MCF 10A (cell line): ENCODE measurements around the gene FANCD2OS. TPM values are rescaled to one million over a fixed set of nuclear protein-coding genes. Genes with fewer than 3 reads are reported as not detected.
"Not testable (repeated sequence)": the region's sequence is repeated elsewhere in the genome, so short reads cannot be mapped to it uniquely, and the experiment has no call there.

Source experiments
- BruUV-seq: library from RNA; stranded (reverse); fragments of 400-500 nt; replicated peaks from 2 replicates; lab custom pipeline; 2021; lab: Mats Ljungman, UMichigan
- CTCF ChIA-PET: fragments of 300-600 bp; sonication (Branson Sonifier 250); formaldehyde crosslinking; extraction: SDS; loops from one replicate; lab custom pipeline; 2021; ENCODE audit warnings: antibody characterized with exemption, inconsistent platforms; lab: Yijun Ruan, JAX
- POLR2A ChIA-PET: fragments of 300-600, 350-650 bp; sonication (Branson Sonifier 250); formaldehyde crosslinking; extraction: SDS; loops from one replicate; lab custom pipeline; 2020; ENCODE audit warnings: antibody characterized with exemption, inconsistent platforms; lab: Yijun Ruan, JAX
- DNase-seq: peaks from one replicate; pipeline ENCODE4 v3.0.0-alpha.2; 2018; ENCODE audit not compliant: unreplicated experiment
- H3K27ac Mint-ChIP-seq: one replicate; pipeline ENCODE4 v1.8.0; 2022; ENCODE audit warnings: mild to moderate bottlenecking, low read depth, mixed read lengths; ENCODE audit not compliant: unreplicated experiment
- H3K27me3 Mint-ChIP-seq: one replicate; pipeline ENCODE4 v1.8.0; 2022; ENCODE audit warnings: mixed read lengths; ENCODE audit not compliant: insufficient read depth, unreplicated experiment
- H3K36me3 Mint-ChIP-seq: one replicate; pipeline ENCODE4 v1.8.0; 2022; ENCODE audit warnings: mild to moderate bottlenecking, moderate library complexity, mixed read lengths; ENCODE audit not compliant: insufficient read depth, unreplicated experiment
- H3K4me1 Mint-ChIP-seq: one replicate; pipeline ENCODE4 v1.8.0; 2022; ENCODE audit warnings: mixed read lengths; ENCODE audit not compliant: insufficient read depth, unreplicated experiment
- H3K4me3 Mint-ChIP-seq: one replicate; pipeline ENCODE4 v1.8.0; 2022; ENCODE audit warnings: mild to moderate bottlenecking, moderate library complexity, mixed read lengths; ENCODE audit not compliant: unreplicated experiment
- H3K9me3 Mint-ChIP-seq: one replicate; pipeline ENCODE4 v1.8.0; 2022; ENCODE audit warnings: mixed read lengths; ENCODE audit not compliant: unreplicated experiment
- intact Hi-C: fragments of 100-400 bp; cut with micrococcal nuclease; formaldehyde crosslinking; loops from 2 replicates; pipeline ENCODE4 v1.14.1; 2022
- total RNA-seq: library from RNA; stranded (reverse); gene quantifications from 2 replicates; pipeline ENCODE4 v1.2.3, GENCODE V29; 2022
- TF ChIP-seq, protein P1 (sequence below): fragments of 200-600 bp; IDR thresholded peaks from one replicate; pipeline ENCODE4 v1.8.0; 2022; ENCODE audit warnings: antibody characterized with exemption, mild to moderate bottlenecking; ENCODE audit not compliant: unreplicated experiment

The FANCD2OS gene
- total RNA-seq, 1 experiment from 2014 or later = not detected

DNA sequence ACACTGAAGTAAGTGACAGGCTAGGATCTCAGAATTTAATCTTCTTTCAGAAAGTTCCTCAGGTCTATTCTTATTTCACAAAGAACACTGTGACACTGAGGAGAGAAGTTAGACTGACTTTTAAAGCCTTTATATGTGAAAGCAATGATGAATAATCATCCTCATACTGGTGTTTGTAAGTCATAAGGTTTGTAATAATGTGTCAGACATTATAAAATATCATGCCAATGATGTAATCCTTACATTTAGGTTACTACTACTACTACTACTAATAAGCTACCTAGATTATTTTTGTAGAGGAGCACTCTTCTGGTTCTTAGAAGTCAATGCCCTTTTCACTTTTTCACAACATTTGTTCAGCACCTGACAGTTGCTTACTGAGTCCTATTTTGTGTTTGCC, 33.4 kb downstream of the FANCD2OS start:
- H3K36me3 Mint-ChIP-seq = peaks cover 20% of the 10 kb centered on the region
- no peak overlapping the region for H3K27ac Mint-ChIP-seq
- intact Hi-C loops = no loop called here
- no peaks in the 10 kb centered on the region for H3K9me3 Mint-ChIP-seq
- H3K4me1 Mint-ChIP-seq = no peaks in the 10 kb centered on the region
- ChIA-PET POLR2A (interaction anchor here (0.6 to 1.1 kb wide), 2 partner anchors 13 to 84 kb away, joined by 3 to 4 read pairs; no protein-coding TSS in a partner anchor), CTCF (no interaction called here)
- no TSS peak for BruUV-seq
- no peak overlapping the region for H3K4me3 Mint-ChIP-seq
- DNase-seq = no peak
- no peaks in the 10 kb centered on the region for H3K27me3 Mint-ChIP-seq
- TF ChIP-seq, protein P1, sequence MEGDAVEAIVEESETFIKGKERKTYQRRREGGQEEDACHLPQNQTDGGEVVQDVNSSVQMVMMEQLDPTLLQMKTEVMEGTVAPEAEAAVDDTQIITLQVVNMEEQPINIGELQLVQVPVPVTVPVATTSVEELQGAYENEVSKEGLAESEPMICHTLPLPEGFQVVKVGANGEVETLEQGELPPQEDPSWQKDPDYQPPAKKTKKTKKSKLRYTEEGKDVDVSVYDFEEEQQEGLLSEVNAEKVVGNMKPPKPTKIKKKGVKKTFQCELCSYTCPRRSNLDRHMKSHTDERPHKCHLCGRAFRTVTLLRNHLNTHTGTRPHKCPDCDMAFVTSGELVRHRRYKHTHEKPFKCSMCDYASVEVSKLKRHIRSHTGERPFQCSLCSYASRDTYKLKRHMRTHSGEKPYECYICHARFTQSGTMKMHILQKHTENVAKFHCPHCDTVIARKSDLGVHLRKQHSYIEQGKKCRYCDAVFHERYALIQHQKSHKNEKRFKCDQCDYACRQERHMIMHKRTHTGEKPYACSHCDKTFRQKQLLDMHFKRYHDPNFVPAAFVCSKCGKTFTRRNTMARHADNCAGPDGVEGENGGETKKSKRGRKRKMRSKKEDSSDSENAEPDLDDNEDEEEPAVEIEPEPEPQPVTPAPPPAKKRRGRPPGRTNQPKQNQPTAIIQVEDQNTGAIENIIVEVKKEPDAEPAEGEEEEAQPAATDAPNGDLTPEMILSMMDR = no peak

DNA sequence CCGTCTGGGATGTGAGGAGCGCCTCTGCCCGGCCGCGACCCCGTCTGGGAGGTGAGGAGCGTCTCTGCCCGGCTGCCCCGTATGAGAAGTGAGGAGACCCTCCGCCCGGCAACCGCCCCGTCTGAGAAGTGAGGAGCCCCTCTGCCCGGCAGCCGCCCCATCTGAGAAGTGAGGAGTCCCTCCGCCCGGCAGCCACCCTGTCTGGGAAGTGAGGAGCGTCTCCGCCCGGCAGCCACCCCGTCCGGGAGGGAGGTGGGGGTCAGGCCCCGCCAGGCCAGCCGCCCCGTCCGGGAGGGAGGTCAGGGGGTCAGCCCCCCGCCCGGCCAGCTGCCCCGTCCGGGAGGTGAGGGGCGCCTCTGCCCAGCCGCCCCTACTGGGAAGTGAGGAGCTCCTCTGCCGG, 38.0 kb downstream of the FANCD2OS start:
- intact Hi-C loops, POLR2A ChIA-PET, H3K4me3 Mint-ChIP-seq, H3K27ac Mint-ChIP-seq, DNase-seq, BruUV-seq, H3K27me3 Mint-ChIP-seq, H3K4me1 Mint-ChIP-seq, CTCF ChIA-PET: not testable (repeated sequence)
- peaks cover 24% of the 10 kb centered on the region for H3K36me3 Mint-ChIP-seq
- H3K9me3 Mint-ChIP-seq = peaks cover 12% of the 10 kb centered on the region

DNA sequence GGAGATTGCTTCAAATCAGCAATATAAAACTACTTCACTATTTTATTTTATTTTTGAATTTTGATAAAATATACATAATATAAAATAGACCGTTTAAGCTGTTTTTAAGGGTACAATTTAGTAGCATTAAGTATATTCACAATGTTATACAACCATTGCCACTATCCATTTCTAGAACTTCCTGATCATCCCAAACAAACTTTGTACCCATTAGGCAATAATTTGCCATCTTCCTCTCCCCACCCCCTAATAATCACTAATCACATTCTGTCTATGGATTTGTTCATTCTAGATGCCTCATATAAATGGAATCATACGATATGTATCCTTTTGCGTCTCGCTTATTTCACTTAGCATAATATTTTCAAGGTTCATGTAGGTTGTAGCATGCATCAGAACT, 53.0 kb downstream of the FANCD2OS start:
- Mint-ChIP-seq H3K27ac (no peak overlapping the region), H3K4me3 (no peak overlapping the region), H3K4me1 (no peaks in the 10 kb centered on the region), H3K36me3 (peaks cover 8% of the 10 kb centered on the region), H3K27me3 (no peaks in the 10 kb centered on the region), H3K9me3 (no peaks in the 10 kb centered on the region)
- TF ChIP-seq, protein P1 = no peak
- ChIA-PET POLR2A (interaction anchor here (1.4 kb wide), 1 partner anchor 60 kb away, joined by 5 read pairs; the partner anchor contains the start of gene BRK1), CTCF (interaction anchor here (1.2 kb wide), 1 partner anchor 13 kb away, joined by 4 read pairs; no protein-coding TSS in a partner anchor)
- intact Hi-C loops = no loop called here
- DNase-seq = no peak
- BruUV-seq = no TSS peak

Other genes with a start within 250 kb of the FANCD2OS start
- gene CIDEC, start 228.0 kb downstream of the FANCD2OS start, total RNA-seq = not detected in 2 replicates
- 49.7 and 55.4 TPM in 2 replicates for gene JAGN1, start 217.6 kb downstream of the FANCD2OS start, total RNA-seq
- 5.0 and 5.5 TPM in 2 replicates for gene IL17RE, start 205.4 kb downstream of the FANCD2OS start, total RNA-seq
- 25.7 and 30.1 TPM in 2 replicates for gene IL17RC, start 191.2 kb downstream of the FANCD2OS start, total RNA-seq
- 13.4 and 19.9 TPM in 2 replicates for gene CRELD1, start 174.4 kb downstream of the FANCD2OS start, total RNA-seq
- 0.83 and 1.3 TPM in 2 replicates for gene PRRT3, start 155.8 kb downstream of the FANCD2OS start, total RNA-seq
- gene EMC3, start 121.4 kb downstream of the FANCD2OS start, total RNA-seq = 55.4 and 59.1 TPM in 2 replicates
- 14.6 and 24.6 TPM in 2 replicates for gene FANCD2, start 81.8 kb downstream of the FANCD2OS start, total RNA-seq
- 78.5 and 82.5 TPM in 2 replicates for gene BRK1, start 7.4 kb upstream of the FANCD2OS start, total RNA-seq
- 50.9 and 54.6 TPM in 2 replicates for gene VHL, start 33.5 kb upstream of the FANCD2OS start, total RNA-seq
- gene IRAK2, start 56.7 kb upstream of the FANCD2OS start, total RNA-seq = 6.0 and 7.0 TPM in 2 replicates
- 21.0 and 25.9 TPM in 2 replicates for gene TATDN2, start 140.2 kb upstream of the FANCD2OS start, total RNA-seq
- not detected in 2 replicates for gene GHRL, start 184.7 kb upstream of the FANCD2OS start, total RNA-seq
- gene SEC13, start 212.9 kb upstream of the FANCD2OS start, total RNA-seq = 141 and 156 TPM in 2 replicates